Lung (tissue), 12 donors: ENCODE data around the gene SLC66A1. TPM values are rescaled to one million over a fixed set of nuclear protein-coding genes. Genes with fewer than 3 reads are reported as not detected.

Source experiments
- ATAC-seq: fragments of 200-7000 bp; cut with Tn5 transposase; one replicate; pipeline ENCODE4 v1.9.1; 2020; ENCODE audit warnings: moderate number of reproducible peaks; ENCODE audit not compliant: insufficient read depth, low FRiP score
- DNase-seq, 3 donors: peaks; one replicate each; pipeline ENCODE4 v3.0.0-alpha.2; 2013 to 2017
- H3K27ac ChIP-seq, 2 donors: one replicate each; pipeline ENCODE4 v1.5.1; 2013; ENCODE audit warnings: mild to moderate bottlenecking in 2 of 2, moderate library complexity in 2 of 2, control low read depth in 1 of 2, inconsistent platforms in 1 of 2, low read depth in 1 of 2, low read length in 1 of 2
- H3K27me3 ChIP-seq, 3 donors: one replicate each; pipeline ENCODE4 v1.5.1; 2013; ENCODE audit warnings: low read length in 2 of 3; ENCODE audit not compliant: control insufficient read depth in 3 of 3, insufficient read depth in 3 of 3
- H3K36me3 ChIP-seq, 4 donors: one replicate each; pipeline ENCODE4 v1.5.1; 2013; ENCODE audit warnings: low read length in 4 of 4, mild to moderate bottlenecking in 1 of 4, moderate library complexity in 1 of 4; ENCODE audit not compliant: control insufficient read depth in 4 of 4, insufficient read depth in 4 of 4
- H3K4me1 ChIP-seq, 5 donors: one replicate each; pipeline ENCODE4 v1.5.1; 2013; ENCODE audit warnings: low read length in 5 of 5, mild to moderate bottlenecking in 2 of 5, moderate library complexity in 1 of 5; ENCODE audit not compliant: control insufficient read depth in 5 of 5, insufficient read depth in 5 of 5
- H3K4me3 ChIP-seq: one replicate; pipeline ENCODE4 v1.5.1; 2013; ENCODE audit warnings: mild to moderate bottlenecking, control low read depth, moderate library complexity
- H3K9ac ChIP-seq, 2 donors: one replicate each; pipeline ENCODE4 v1.5.1; 2013; ENCODE audit warnings: low read length in 2 of 2, control low read depth in 1 of 2; ENCODE audit not compliant: insufficient read depth in 1 of 2
- H3K9me3 ChIP-seq, 4 donors: one replicate each; pipeline ENCODE4 v1.5.1; 2013; ENCODE audit warnings: low read length in 3 of 4, mild to moderate bottlenecking in 1 of 4, moderate library complexity in 1 of 4; ENCODE audit not compliant: control insufficient read depth in 4 of 4, insufficient read depth in 3 of 4
- CTCF ChIP-seq: IDR thresholded peaks from 2 replicates; pipeline ENCODE4 v1.5.1; 2012; ENCODE audit warnings: mild to moderate bottlenecking; ENCODE audit errors: control extremely low read depth, extremely low read depth
- WGBS, 2 donors: extraction: QIAGEN DNeasy Blood & Tissue Kit; methylation state at CpG; one replicate each; pipeline ENCODE4 v1.1.7; 2013; 5-methylcytosine and 5-hydroxymethylcytosine counted together
- polyA plus RNA-seq, 2 donors: library from polyadenylated mRNA; stranded (reverse); fragments of 200-250 nt; gene quantifications; one replicate each; pipeline ENCODE4 v1.2.1, GENCODE V29; 2013
- total RNA-seq, 2 donors: library from RNA; depleted of rRNA in 1 of 2; stranded (reverse); fragments of >200 nt in 1 of 2; gene quantifications; one replicate each; pipeline ENCODE4 v1.2.1, GENCODE V29; 2014 to 2021
- donor health status: control.
- donor health status: control.
- donor health status: Bipolar disorder and iron deficiency.
- donor health status: healthy.
- donor health status: DM: yes; HTN: yes; CAD: no.

The SLC66A1 gene
- total and polyA plus RNA-seq, 4 donors = 15.9 to 22.4 (median 20.3) TPM

- H3K4me3 ChIP-seq = no peak overlapping the region
- H3K36me3 ChIP-seq = peaks cover 8 to 49% (median 25%) of the 10 kb centered on the region in 4 donors
- H3K9ac ChIP-seq = no peak overlapping the region
- 96 to 97% methylated on average over 5 of the region's 5 CpGs for WGBS, 2 donors
- H3K27me3 ChIP-seq = no peaks in the 10 kb centered on the region
- no peak for TF ChIP-seq CTCF
- H3K9me3 ChIP-seq = peaks cover 0 to 3% (median 0%) of the 10 kb centered on the region in 4 donors
- ATAC-seq (no peak), DNase-seq (no peak)
- H3K4me1 ChIP-seq = peaks cover 0 to 11% (median 0%) of the 10 kb centered on the region in 5 donors
- H3K27ac ChIP-seq = no peak overlapping the region
Observed at GRCh38 chr1:19350566-19350965, 38.4 kb downstream of the SLC66A1 start.

GRCh38 chr1:19351873-19352272, 39.7 kb downstream of the SLC66A1 start:
- Histone ChIP-seq H3K4me3 (no peak overlapping the region), H3K9me3 (peaks cover 0 to 3% (median 0%) of the 10 kb centered on the region in 4 donors), H3K36me3 (peaks cover 11 to 58% (median 33%) of the 10 kb centered on the region in 4 donors), H3K27ac (no peak overlapping the region), H3K27me3 (no peaks in the 10 kb centered on the region), H3K4me1 (peaks cover 0 to 11% (median 0%) of the 10 kb centered on the region in 5 donors), H3K9ac (no peak overlapping the region)
- TF ChIP-seq CTCF = no peak
- DNase-seq = peak in 1 of 3 donors; percentile 23
- WGBS, 2 donors = 87 to 89% methylated on average over 10 of the region's 10 CpGs
- no peak for ATAC-seq

GRCh38 chr1:19352839-19353238, 40.7 kb downstream of the SLC66A1 start:
- H3K9ac ChIP-seq = no peak overlapping the region
- H3K4me3 ChIP-seq = no peak overlapping the region
- DNase-seq (no peak), ATAC-seq (no peak)
- peaks cover 0 to 11% (median 0%) of the 10 kb centered on the region in 5 donors for H3K4me1 ChIP-seq
- peaks cover 11 to 59% (median 38%) of the 10 kb centered on the region in 4 donors for H3K36me3 ChIP-seq
- H3K27ac ChIP-seq = no peak overlapping the region
- H3K27me3 ChIP-seq = no peaks in the 10 kb centered on the region
- peaks cover 0 to 3% (median 0%) of the 10 kb centered on the region in 4 donors for H3K9me3 ChIP-seq
- WGBS, 2 donors = 85 to 92% methylated on average over 14 of the region's 14 CpGs
- TF ChIP-seq CTCF = no peak

GRCh38 chr1:19353596-19353995, 41.5 kb downstream of the SLC66A1 start:
- WGBS, 2 donors = 84 to 86% methylated on average over 8 of the region's 8 CpGs
- no peak overlapping the region for H3K9ac ChIP-seq
- peaks cover 11 to 56% (median 38%) of the 10 kb centered on the region in 4 donors for H3K36me3 ChIP-seq
- no peak for DNase-seq
- no peak overlapping the region for H3K27ac ChIP-seq
- H3K4me3 ChIP-seq = no peak overlapping the region
- no peak for ATAC-seq
- peaks cover 0 to 3% (median 0%) of the 10 kb centered on the region in 4 donors for H3K9me3 ChIP-seq
- H3K4me1 ChIP-seq = peaks cover 0 to 9% (median 0%) of the 10 kb centered on the region in 5 donors
- TF ChIP-seq CTCF = no peak
- no peaks in the 10 kb centered on the region for H3K27me3 ChIP-seq
